ENCODE measurements around the gene IFT20. TPM values are rescaled to one million over a fixed set of nuclear protein-coding genes. Genes with fewer than 3 reads are reported as not detected.

The IFT20 gene
- total RNA-seq, 1 experiment from 2014 or later = 21.0 TPM

DNA sequence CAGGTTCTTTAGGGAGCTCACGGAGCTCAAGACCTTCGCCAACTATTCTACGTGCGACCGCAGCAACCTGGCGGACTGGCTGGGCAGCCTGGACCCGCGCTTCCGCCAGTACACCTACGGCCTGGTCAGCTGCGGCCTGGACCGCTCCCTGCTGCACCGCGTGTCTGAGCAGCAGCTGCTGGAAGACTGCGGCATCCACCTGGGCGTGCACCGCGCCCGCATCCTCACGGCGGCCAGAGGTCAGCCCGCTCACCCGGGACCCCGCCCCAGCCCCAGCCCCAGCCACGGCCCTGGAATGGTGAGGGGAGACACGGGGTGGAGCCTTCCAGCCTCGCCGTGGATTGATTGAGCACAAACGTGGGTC lies 49.7 kb upstream of the IFT20 start:
- no peak overlapping the region for H4K91ac ChIP-seq (ENCODE audit: insufficient read length, low read depth, low read length)
- peaks cover 0 to 2% (median 0%) of the 10 kb centered on the region in 3 experiments; a peak in 2 of 7 replicates for H3K36me3 Mint-ChIP-seq (ENCODE audit: insufficient read depth in 1 of 3, low read depth in 3 of 3)

More for the DNA sequence above, 49.7 kb upstream of the IFT20 start:
- Histone ChIP-seq H4K5ac (ENCODE audit: insufficient read length, low read depth, low read length) (no peak overlapping the region), H2BK15ac (ENCODE audit: low read depth, low read length) (no peak overlapping the region), H3K79me1 (ENCODE audit: insufficient read depth, low read depth, low read length, poor library complexity, severe bottlenecking) (no peaks in the 10 kb centered on the region), H4K8ac (replicated peaks; ENCODE audit: insufficient read length, low read depth, low read length) (no peak overlapping the region), H3K27ac (ENCODE audit: insufficient read length, low read depth, low read length) (no peak overlapping the region), H2BK20ac (ENCODE audit: low read depth, low read length, poor library complexity, severe bottlenecking) (no peak overlapping the region), H3K18ac (ENCODE audit: insufficient read length, low read depth, low read length) (no peak overlapping the region), H3K4ac (ENCODE audit: low read depth, low read length) (no peak overlapping the region), H3K27me3 (ENCODE audit: insufficient read depth, low read length) (peaks cover 13% of the 10 kb centered on the region; the same call in 1 of the 2 replicates), H3K23me2 (ENCODE audit: insufficient read length, low read depth, low read length, poor library complexity, severe bottlenecking) (peaks cover 12% of the 10 kb centered on the region), H3K4me2 (ENCODE audit: insufficient read depth, insufficient read length, low read length) (peak overlapping the region; percentile 44), H3K4me1 (ENCODE audit: insufficient read depth, low read length) (no peaks in the 10 kb centered on the region), H2BK5ac (ENCODE audit: insufficient read length, low read length) (no peak overlapping the region), H3K56ac (ENCODE audit: insufficient read length, low read depth, low read length) (no peak overlapping the region), H2AK5ac (ENCODE audit: insufficient read length, low read length) (no peak overlapping the region), H3T11ph (ENCODE audit: low read length) (no peak overlapping the region), H3K9ac (ENCODE audit: extremely low read depth, insufficient read length, low read length) (no peak overlapping the region), H2AFZ (ENCODE audit: low read length) (no peak overlapping the region), H4K20me1 (ENCODE audit: control insufficient read depth, insufficient read depth, insufficient read length) (no peaks in the 10 kb centered on the region), H2BK12ac (ENCODE audit: insufficient read length, low read depth, low read length) (no peak overlapping the region), H3K23ac (ENCODE audit: insufficient read length, low read depth, low read length) (no peak overlapping the region), H2BK120ac (ENCODE audit: low read depth, low read length, poor library complexity, severe bottlenecking) (no peak overlapping the region), H3K79me2 (ENCODE audit: insufficient read depth, low read length) (no peaks in the 10 kb centered on the region), H3K14ac (ENCODE audit: insufficient read depth, low read length) (no peak overlapping the region; the same call in 1 of the 2 replicates), H3K9me3 (ENCODE audit: control insufficient read depth, low read depth, low read length) (no peaks in the 10 kb centered on the region)
- H3K27me3 Mint-ChIP-seq (ENCODE audit: low read depth) = peaks cover 80% of the 10 kb centered on the region
- H3K9me3 Mint-ChIP-seq = no peaks in the 10 kb centered on the region; a peak in 1 of 5 replicates
- peaks cover 4 to 10% of the 10 kb centered on the region in 2 experiments; a peak in 3 of 4 replicates for H3K4me1 Mint-ChIP-seq
- TF ChIP-seq, protein P1, sequence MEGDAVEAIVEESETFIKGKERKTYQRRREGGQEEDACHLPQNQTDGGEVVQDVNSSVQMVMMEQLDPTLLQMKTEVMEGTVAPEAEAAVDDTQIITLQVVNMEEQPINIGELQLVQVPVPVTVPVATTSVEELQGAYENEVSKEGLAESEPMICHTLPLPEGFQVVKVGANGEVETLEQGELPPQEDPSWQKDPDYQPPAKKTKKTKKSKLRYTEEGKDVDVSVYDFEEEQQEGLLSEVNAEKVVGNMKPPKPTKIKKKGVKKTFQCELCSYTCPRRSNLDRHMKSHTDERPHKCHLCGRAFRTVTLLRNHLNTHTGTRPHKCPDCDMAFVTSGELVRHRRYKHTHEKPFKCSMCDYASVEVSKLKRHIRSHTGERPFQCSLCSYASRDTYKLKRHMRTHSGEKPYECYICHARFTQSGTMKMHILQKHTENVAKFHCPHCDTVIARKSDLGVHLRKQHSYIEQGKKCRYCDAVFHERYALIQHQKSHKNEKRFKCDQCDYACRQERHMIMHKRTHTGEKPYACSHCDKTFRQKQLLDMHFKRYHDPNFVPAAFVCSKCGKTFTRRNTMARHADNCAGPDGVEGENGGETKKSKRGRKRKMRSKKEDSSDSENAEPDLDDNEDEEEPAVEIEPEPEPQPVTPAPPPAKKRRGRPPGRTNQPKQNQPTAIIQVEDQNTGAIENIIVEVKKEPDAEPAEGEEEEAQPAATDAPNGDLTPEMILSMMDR (conservative IDR thresholded peaks at IDR 0.05) = no peak
- peak; percentile 62 for DNase-seq
- no peak overlapping the region for H3K27ac Mint-ChIP-seq
- no CpG with 5 or more reads among the region's 29 CpGs for WGBS (ENCODE audit: extremely low coverage, insufficient read length, low lambda C conversion rate)
- peak overlapping the region; percentile 64 to 83 for H3K4me3 Mint-ChIP-seq
